IMR-90 (cell line): Measurements from ENCODE around the gene AP1S1. TPM values are rescaled to one million over a fixed set of nuclear protein-coding genes. Genes with fewer than 3 reads are reported as not detected.

Source experiments
- ATAC-seq: fragments of 200-7000 bp; cut with Tn5 transposase; 2 replicates; pipeline ENCODE4 v1.9.1; 2020; ENCODE audit warnings: low read depth, mild to moderate bottlenecking, moderate library complexity
- BruUV-seq: library from RNA; stranded (reverse); fragments of 400-500 nt; replicated peaks from 2 replicates; lab custom pipeline; 2021; lab: Mats Ljungman, UMichigan
- CTCF ChIA-PET: fragments of 300-600 bp; formaldehyde crosslinking; extraction: SDS; loops from one replicate; lab custom pipeline; 2021; ENCODE audit warnings: antibody characterized with exemption; lab: Yijun Ruan, JAX
- POLR2A ChIA-PET: fragments of 300-600 bp; sonication (Branson Sonifier 250); formaldehyde crosslinking; loops from one replicate; lab custom pipeline; 2022; ENCODE audit warnings: antibody characterized with exemption; ENCODE audit not compliant: unreplicated experiment; lab: Charles Lee
- DNase-seq: peaks from one replicate; pipeline ENCODE4 v3.0.0; 2013
- H2AFZ ChIP-seq: replicated peaks from 2 replicates; pipeline ENCODE3; 2013; ENCODE audit warnings: low read length, mild to moderate bottlenecking; ENCODE audit not compliant: poor library complexity
- H2AK5ac ChIP-seq: 2 replicates; pipeline ENCODE4 v1.6.1; 2013; ENCODE audit warnings: low read depth, low read length, inconsistent platforms
- H2AK9ac ChIP-seq: replicated peaks from 2 replicates; pipeline ENCODE3; 2013; ENCODE audit warnings: mild to moderate bottlenecking, low read depth, low read length, moderate library complexity; ENCODE audit not compliant: poor library complexity
- H2BK120ac ChIP-seq: 2 replicates; pipeline ENCODE4 v1.6.1; 2013; ENCODE audit warnings: low read depth, low read length, inconsistent platforms
- H2BK15ac ChIP-seq: 3 replicates; pipeline ENCODE4 v1.6.1; 2013; ENCODE audit warnings: low read depth, low read length, inconsistent platforms
- H2BK20ac ChIP-seq: 2 replicates; pipeline ENCODE4 v1.6.1; 2013; ENCODE audit warnings: low read depth, mild to moderate bottlenecking, inconsistent platforms, low read length, moderate library complexity
- H2BK5ac ChIP-seq: 2 replicates; pipeline ENCODE4 v1.6.1; 2013; ENCODE audit warnings: mild to moderate bottlenecking, low read depth, low read length, inconsistent platforms; ENCODE audit not compliant: poor library complexity, severe bottlenecking
- H3K14ac ChIP-seq: replicated peaks from 2 replicates; pipeline ENCODE4 v1.6.1; 2013; ENCODE audit warnings: low read depth, low read length, inconsistent platforms
- H3K18ac ChIP-seq: 2 replicates; pipeline ENCODE4 v1.6.1; 2013; ENCODE audit warnings: low read depth, low read length, control low read depth
- H3K23ac ChIP-seq: 2 replicates; pipeline ENCODE4 v1.6.1; 2013; ENCODE audit warnings: low read depth, low read length, inconsistent platforms
- H3K27ac ChIP-seq: 2 replicates; pipeline ENCODE4 v1.5.1; 2013; ENCODE audit warnings: mild to moderate bottlenecking, control low read depth, low read length; ENCODE audit not compliant: insufficient read depth
- H3K27me3 ChIP-seq: 2 replicates; pipeline ENCODE4 v1.6.1; 2013; ENCODE audit warnings: low read length; ENCODE audit not compliant: control insufficient read depth, insufficient read depth
- H3K36me3 ChIP-seq: 2 replicates; pipeline ENCODE4 v1.6.1; 2013; ENCODE audit warnings: low read length, mixed read lengths; ENCODE audit not compliant: control insufficient read depth, insufficient read depth
- H3K4ac ChIP-seq: 2 replicates; pipeline ENCODE4 v1.6.1; 2013; ENCODE audit warnings: low read depth, low read length, inconsistent platforms
- H3K4me1 ChIP-seq: 2 replicates; pipeline ENCODE4 v1.6.1; 2013; ENCODE audit warnings: low read length, mixed read lengths; ENCODE audit not compliant: control insufficient read depth, insufficient read depth
- H3K4me2 ChIP-seq: 2 replicates; pipeline ENCODE4 v1.6.1; 2013; ENCODE audit warnings: low read depth, mild to moderate bottlenecking, control low read depth, low read length, moderate library complexity
- H3K4me3 ChIP-seq: 2 replicates; pipeline ENCODE4 v1.5.1; 2013; ENCODE audit warnings: low read depth, mild to moderate bottlenecking, control low read depth, low read length, moderate library complexity; ENCODE audit not compliant: insufficient read depth
- H3K56ac ChIP-seq: 2 replicates; pipeline ENCODE4 v1.6.1; 2013; ENCODE audit warnings: low read length, inconsistent platforms; ENCODE audit not compliant: insufficient read depth; ENCODE audit errors: extremely low read depth
- H3K79me1 ChIP-seq, 2 experiments: 2 replicates each; pipeline ENCODE4 v1.6.1; 2013; ENCODE audit warnings: low read length in 2 of 2, inconsistent platforms in 1 of 2, low read depth in 1 of 2
- H3K9ac ChIP-seq: 2 replicates; pipeline ENCODE4 v1.6.1; 2013; ENCODE audit warnings: low read depth, low read length, control low read depth
- H3K9me1 ChIP-seq: 2 replicates; pipeline ENCODE4 v1.6.1; 2013; ENCODE audit warnings: low read length, inconsistent platforms; ENCODE audit not compliant: insufficient read depth
- H3K9me3 ChIP-seq: 2 replicates; pipeline ENCODE4 v1.6.1; 2013; ENCODE audit warnings: low read length; ENCODE audit not compliant: control insufficient read depth, insufficient read depth
- H4K20me1 ChIP-seq: 2 replicates; pipeline ENCODE4 v1.6.1; 2013; ENCODE audit warnings: low read length, inconsistent platforms; ENCODE audit not compliant: insufficient read depth
- H4K5ac ChIP-seq: 2 replicates; pipeline ENCODE4 v1.6.1; 2013; ENCODE audit warnings: mild to moderate bottlenecking, low read depth, low read length, control low read depth
- H4K8ac ChIP-seq, 2 experiments: 2 replicates each; pipeline ENCODE4 v1.6.1; 2013; ENCODE audit warnings: low read depth in 2 of 2, low read length in 2 of 2, control low read depth in 1 of 2, inconsistent platforms in 1 of 2
- H4K91ac ChIP-seq: 2 replicates; pipeline ENCODE4 v1.6.1; 2013; ENCODE audit warnings: low read depth, low read length, inconsistent platforms; ENCODE audit not compliant: insufficient read depth
- CHD1 ChIP-seq: IDR thresholded peaks from 2 replicates; pipeline ENCODE4 v1.6.1; 2012; ENCODE audit warnings: low read depth, low read length, improper control_type of control experiment
- FOS ChIP-seq: fragments of 150-350 bp; IDR thresholded peaks from 2 replicates; pipeline ENCODE4 v1.6.1; 2016; ENCODE audit warnings: low read depth, low read length
- RAD21 ChIP-seq: IDR thresholded peaks from 2 replicates; pipeline ENCODE4 v1.6.1; 2012; ENCODE audit warnings: low read length, improper control_type of control experiment
- WGBS, 2 experiments: methylation state at CpG; one replicate each; pipeline versions ENCODE4 v1.1.5 to v1.1.7; 2013; ENCODE audit warnings: missing lambda C conversion rate in 2 of 2; ENCODE audit not compliant: insufficient read length in 1 of 2; ENCODE audit errors: extremely low coverage in 2 of 2; 5-methylcytosine and 5-hydroxymethylcytosine counted together
- dilution Hi-C: fragments of 300-500 bp; cut with HindIII; formaldehyde crosslinking; loops from one replicate; pipeline ENCODE4 v1.14.3; 2018; ENCODE audit warnings: low sequenced_read_pairs; ENCODE audit not compliant: unreplicated experiment
- in situ Hi-C: fragments of 300-500 bp; cut with MboI; formaldehyde crosslinking; loops from 3 replicates; pipeline ENCODE4 v1.14.3; 2019; ENCODE audit warnings: low sequenced_read_pairs, inconsistent platforms, mixed read lengths
- intact Hi-C: fragments of 100-400 bp; cut with micrococcal nuclease; formaldehyde crosslinking; loops from 2 replicates; pipeline ENCODE4 v1.10.0; 2022
- polyA plus RNA-seq, 3 experiments: library from polyadenylated mRNA; depleted of rRNA; stranded (reverse); fragments of >200 nt; gene quantifications; 2 replicates each; pipeline ENCODE4 v1.2.3, GENCODE V29; 2012; ENCODE audit warnings: low replicate concordance in 1 of 3
- total RNA-seq: library from RNA; depleted of rRNA; stranded (reverse); fragments of >200 nt; gene quantifications from 2 replicates; pipeline ENCODE4 v1.2.3, GENCODE V29; 2012

The AP1S1 gene
- total and polyA plus RNA-seq, 2 of the 4 experiments (the other 2 are of a cell fraction) = 187 to 295 TPM

DNA sequence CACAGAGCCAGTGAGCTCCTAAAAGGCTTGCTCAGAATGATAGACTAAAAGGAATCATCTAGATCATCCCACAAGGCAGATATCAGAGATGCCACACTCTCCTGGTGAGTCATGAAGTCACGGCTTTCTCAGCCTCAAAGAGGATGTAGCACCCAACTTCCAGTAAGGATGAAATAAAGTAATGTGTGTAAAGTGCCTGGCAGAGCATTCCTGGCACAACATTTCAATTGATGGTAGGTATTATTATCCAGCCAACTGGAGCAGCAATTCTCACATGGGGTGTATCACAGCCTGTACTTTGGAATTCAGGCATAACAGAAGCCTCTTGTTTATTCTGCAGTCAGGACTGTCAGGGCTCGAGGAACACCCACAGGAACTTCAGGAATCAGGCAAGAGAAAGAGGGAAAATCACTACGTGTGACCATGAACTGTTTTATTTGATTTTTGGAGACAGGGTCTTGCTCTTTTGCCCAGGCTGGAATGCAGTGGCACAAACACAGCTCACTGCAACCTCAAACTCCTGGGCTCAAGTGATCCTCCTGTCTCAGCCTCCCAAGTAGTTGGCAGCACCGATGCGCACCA, 31.1 kb downstream of the AP1S1 start:
- in situ Hi-C loops = loop anchor here (5.0 kb wide), 1 partner anchor 38 kb away; no protein-coding TSS in a partner anchor
- no peak overlapping the region for H3K14ac ChIP-seq
- H3K23ac ChIP-seq = no peak overlapping the region
- TF ChIP-seq FOS (0 out of 2 replicates have a peak, but pooled peaks have one; percentile 17), RAD21 (no peak), CHD1 (no peak)
- no peak overlapping the region for H2AK9ac ChIP-seq
- ChIA-PET POLR2A (no interaction called here), CTCF (interaction anchor here (0.6 kb wide), 1 partner anchor 116 kb away, joined by 4 read pairs; no protein-coding TSS in a partner anchor)
- no peak overlapping the region for H3K56ac ChIP-seq
- H2AFZ ChIP-seq = no peak overlapping the region
- intact Hi-C loops = no loop called here
- H3K27ac ChIP-seq = no peak overlapping the region
- peak; percentile 65 for ATAC-seq
- H4K8ac ChIP-seq = no peak overlapping the region
- H3K9ac ChIP-seq = no peak overlapping the region
- H4K5ac ChIP-seq = no peak overlapping the region
- H3K4me2 ChIP-seq = no peak overlapping the region
- no peaks in the 10 kb centered on the region for H3K4me1 ChIP-seq
- no peaks in the 10 kb centered on the region for H3K79me1 ChIP-seq
- no peak overlapping the region for H3K4me3 ChIP-seq
- no peak overlapping the region for H2BK5ac ChIP-seq
- H3K27me3 ChIP-seq = peaks cover 7% of the 10 kb centered on the region
- H4K91ac ChIP-seq = no peak overlapping the region
- dilution Hi-C loops = no loop called here
- 100% methylated on average over 2 of the region's 5 CpGs; no CpG with 5 or more reads in 1 of the 2 experiments for WGBS, 2 experiments
- DNase-seq = peak; percentile 55
- no peak overlapping the region for H2BK120ac ChIP-seq
- H2AK5ac ChIP-seq = no peak overlapping the region
- no peaks in the 10 kb centered on the region for H4K20me1 ChIP-seq
- no peak overlapping the region for H2BK20ac ChIP-seq
- H2BK15ac ChIP-seq = no peak overlapping the region
- no peaks in the 10 kb centered on the region for H3K36me3 ChIP-seq
- BruUV-seq = no TSS peak
- H3K9me1 ChIP-seq = peaks cover 7% of the 10 kb centered on the region; the same call in 1 of the 2 replicates
- no peak overlapping the region for H3K18ac ChIP-seq
- H3K4ac ChIP-seq = no peak overlapping the region
- H3K9me3 ChIP-seq = no peaks in the 10 kb centered on the region
